Measurements from ENCODE around the gene SLC6A13.
A peak's percentile ranks its signal among the peaks of the same experiment; 100 is the strongest.

Gene SLC6A13

DNA sequence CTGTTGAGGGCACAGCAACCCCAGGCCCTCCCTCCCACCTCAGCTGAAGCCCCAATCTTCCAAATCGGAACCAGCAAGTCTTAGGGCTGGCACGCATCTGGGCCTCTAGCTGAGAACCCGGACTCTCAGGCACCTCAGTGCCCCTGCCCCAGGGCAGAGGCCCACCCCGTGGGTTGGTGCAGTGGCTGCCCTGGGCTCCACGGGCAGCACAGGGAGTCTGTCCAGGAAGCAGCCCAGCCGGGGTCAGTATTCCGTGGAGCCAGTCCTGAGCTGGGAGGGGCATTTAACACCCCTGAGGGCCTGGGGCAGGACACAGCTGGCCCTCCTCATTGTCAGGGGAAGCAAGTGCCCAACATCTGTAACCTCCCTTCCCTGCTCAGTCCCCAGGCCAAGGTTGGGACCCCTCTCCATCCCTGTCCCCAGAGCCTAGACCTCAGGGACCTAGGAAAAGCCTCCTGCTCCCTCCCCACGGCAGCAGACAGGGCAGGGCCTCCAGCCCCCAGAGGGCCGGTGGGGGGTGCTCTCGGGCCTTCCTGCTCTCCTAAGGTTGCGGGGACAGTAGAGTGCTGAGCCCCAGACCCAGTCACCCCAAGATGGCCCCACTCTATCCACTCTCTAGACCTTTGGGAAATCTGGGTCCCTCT lies 85.2 kb downstream of the SLC6A13 start:
- no peaks in the 10 kb centered on the region for H3K36me3 Mint-ChIP-seq (ENCODE audit: low read depth)
- peaks cover 28% of the 10 kb centered on the region for H3K27me3 Mint-ChIP-seq (ENCODE audit: low read depth, poor library complexity)
- DNase-seq = no peak
- peaks cover 80% of the 10 kb centered on the region for H3K4me1 Mint-ChIP-seq
- TF ChIP-seq, protein P1, sequence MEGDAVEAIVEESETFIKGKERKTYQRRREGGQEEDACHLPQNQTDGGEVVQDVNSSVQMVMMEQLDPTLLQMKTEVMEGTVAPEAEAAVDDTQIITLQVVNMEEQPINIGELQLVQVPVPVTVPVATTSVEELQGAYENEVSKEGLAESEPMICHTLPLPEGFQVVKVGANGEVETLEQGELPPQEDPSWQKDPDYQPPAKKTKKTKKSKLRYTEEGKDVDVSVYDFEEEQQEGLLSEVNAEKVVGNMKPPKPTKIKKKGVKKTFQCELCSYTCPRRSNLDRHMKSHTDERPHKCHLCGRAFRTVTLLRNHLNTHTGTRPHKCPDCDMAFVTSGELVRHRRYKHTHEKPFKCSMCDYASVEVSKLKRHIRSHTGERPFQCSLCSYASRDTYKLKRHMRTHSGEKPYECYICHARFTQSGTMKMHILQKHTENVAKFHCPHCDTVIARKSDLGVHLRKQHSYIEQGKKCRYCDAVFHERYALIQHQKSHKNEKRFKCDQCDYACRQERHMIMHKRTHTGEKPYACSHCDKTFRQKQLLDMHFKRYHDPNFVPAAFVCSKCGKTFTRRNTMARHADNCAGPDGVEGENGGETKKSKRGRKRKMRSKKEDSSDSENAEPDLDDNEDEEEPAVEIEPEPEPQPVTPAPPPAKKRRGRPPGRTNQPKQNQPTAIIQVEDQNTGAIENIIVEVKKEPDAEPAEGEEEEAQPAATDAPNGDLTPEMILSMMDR (IDR thresholded peaks at IDR 0.05) = no peak
- no peak overlapping the region for H3K4me3 Mint-ChIP-seq
- no peak overlapping the region for H3K27ac Mint-ChIP-seq
- no peaks in the 10 kb centered on the region for H3K9me3 Mint-ChIP-seq

DNA sequence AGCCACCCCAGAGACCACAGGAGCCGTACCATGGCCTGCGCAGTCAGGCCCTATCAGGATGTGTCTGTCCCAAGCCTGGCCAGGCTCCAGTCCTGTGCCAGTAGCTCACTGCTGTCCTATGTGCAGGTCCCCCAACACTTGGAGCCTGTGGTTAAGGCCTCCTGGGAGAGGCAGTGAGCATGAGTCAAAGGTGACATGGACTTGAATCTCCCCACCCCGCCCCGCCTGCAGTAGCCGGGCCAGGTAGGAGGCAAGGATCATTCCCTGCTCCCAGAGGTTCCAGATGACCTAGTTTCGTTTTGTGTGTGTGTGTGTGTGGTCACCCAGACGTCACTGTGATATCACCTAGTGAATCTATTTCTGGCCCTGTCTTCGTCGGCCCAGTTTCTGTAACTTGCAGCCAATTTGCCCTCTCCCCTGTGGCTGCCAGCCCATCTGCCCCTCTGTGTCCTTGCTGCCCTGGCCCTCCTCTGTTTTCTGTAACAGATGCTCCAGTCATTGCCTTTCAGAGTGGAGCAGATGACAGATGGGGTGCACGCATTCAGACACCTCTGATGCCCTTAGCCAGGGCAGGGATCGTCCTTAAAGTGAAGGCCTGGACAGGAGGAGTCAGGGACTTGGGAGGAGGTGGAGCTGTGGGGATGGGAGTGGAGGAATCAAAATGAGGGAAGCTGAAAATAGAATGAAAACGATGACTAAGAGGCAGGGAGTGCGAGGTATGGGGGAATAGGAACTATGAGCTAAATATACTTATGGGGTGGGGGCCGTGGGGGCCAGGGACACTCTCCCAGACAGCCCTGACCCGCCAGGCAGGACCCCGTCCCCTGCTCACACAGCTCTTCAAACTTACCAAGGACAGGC lies 86.1 kb downstream of the SLC6A13 start:
- no peak for DNase-seq
- H3K27ac Mint-ChIP-seq = peak overlapping the region; percentile 96
- H3K4me1 Mint-ChIP-seq = peaks cover 80% of the 10 kb centered on the region
- peaks cover 31% of the 10 kb centered on the region for H3K27me3 Mint-ChIP-seq (ENCODE audit: low read depth, poor library complexity)
- H3K36me3 Mint-ChIP-seq (ENCODE audit: low read depth) = no peaks in the 10 kb centered on the region
- TF ChIP-seq, protein P1 (IDR thresholded peaks at IDR 0.05) = no peak
- H3K9me3 Mint-ChIP-seq = no peaks in the 10 kb centered on the region
- H3K4me3 Mint-ChIP-seq = no peak overlapping the region

DNA sequence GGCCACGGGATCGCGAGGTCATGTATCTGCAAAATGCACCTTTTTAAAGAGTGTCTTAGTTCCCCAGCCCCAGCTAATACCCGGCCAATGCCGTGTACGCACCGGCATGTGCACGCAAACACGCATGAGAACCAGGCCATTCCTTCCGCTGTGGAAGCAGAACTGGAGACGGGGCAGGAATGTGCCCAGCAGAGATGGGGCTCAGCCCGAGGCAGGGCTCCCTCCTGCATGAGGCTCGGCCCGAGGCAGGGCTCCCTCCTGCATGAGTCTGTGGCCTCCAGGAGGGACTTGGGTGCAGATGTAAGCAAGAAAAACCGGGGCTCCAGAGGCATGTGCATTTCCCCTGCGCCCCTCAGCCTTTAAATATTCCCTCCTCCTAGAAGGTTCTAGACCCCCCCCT lies 86.9 kb downstream of the SLC6A13 start:
- H3K27me3 Mint-ChIP-seq (ENCODE audit: low read depth, poor library complexity) = peaks cover 35% of the 10 kb centered on the region

DNA sequence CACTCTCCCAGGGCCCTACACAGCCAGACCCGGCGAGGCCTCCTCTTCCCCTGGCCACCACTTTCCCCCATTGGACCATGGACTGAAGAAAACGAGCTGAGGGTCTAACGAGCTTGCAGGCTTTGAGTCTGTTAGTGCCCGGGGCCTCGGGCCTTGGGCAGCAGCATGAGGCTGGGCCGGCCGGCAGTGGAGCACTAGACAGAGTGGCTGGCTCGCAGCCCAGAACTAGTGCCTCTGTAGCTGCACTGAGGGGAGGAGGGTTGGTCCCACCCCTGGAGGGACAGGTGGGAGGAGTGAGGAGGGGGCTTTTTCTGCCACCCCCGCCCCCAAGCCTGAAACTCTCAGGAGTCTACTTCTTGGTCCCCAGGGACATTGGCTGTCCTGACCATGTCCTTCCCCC lies 87.4 kb downstream of the SLC6A13 start:
- no peak for DNase-seq
- Mint-ChIP-seq H3K27me3 (ENCODE audit: low read depth, poor library complexity) (peaks cover 35% of the 10 kb centered on the region), H3K4me3 (no peak overlapping the region), H3K9me3 (no peaks in the 10 kb centered on the region), H3K4me1 (peaks cover 86% of the 10 kb centered on the region), H3K36me3 (ENCODE audit: low read depth) (no peaks in the 10 kb centered on the region), H3K27ac (no peak overlapping the region)
- TF ChIP-seq, protein P1 (IDR thresholded peaks at IDR 0.05) = no peak

More for the DNA sequence above, 86.9 kb downstream of the SLC6A13 start:
- TF ChIP-seq, protein P1 (IDR thresholded peaks at IDR 0.05) = no peak
- no peak overlapping the region for H3K4me3 Mint-ChIP-seq
- no peak overlapping the region for H3K27ac Mint-ChIP-seq
- H3K36me3 Mint-ChIP-seq (ENCODE audit: low read depth) = no peaks in the 10 kb centered on the region
- H3K9me3 Mint-ChIP-seq = no peaks in the 10 kb centered on the region
- DNase-seq = no peak
- H3K4me1 Mint-ChIP-seq = peaks cover 85% of the 10 kb centered on the region

DNA sequence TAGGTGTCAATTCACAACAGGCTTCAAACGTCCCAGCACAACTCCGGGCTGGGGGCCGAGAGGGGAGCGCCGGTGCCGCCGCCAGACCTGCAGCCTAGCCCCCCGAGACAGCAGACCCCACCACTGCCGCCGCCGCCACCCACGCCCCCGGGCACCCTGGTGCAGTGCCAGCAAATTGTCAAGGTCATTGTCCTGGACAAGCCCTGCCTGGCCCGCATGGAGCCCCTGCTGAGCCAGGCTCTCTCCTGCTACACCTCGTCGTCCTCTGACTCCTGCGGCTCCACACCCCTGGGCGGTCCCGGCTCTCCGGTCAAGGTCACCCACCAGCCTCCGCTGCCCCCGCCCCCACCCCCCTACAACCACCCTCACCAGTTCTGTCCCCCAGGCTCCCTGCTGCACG lies 88.0 kb downstream of the SLC6A13 start:
- no peaks in the 10 kb centered on the region for H3K9me3 Mint-ChIP-seq
- H3K36me3 Mint-ChIP-seq (ENCODE audit: low read depth) = no peaks in the 10 kb centered on the region
- H3K27ac Mint-ChIP-seq = no peak overlapping the region
- peaks cover 30% of the 10 kb centered on the region for H3K27me3 Mint-ChIP-seq (ENCODE audit: low read depth, poor library complexity)
- TF ChIP-seq, protein P1 (IDR thresholded peaks at IDR 0.05) = no peak
- H3K4me1 Mint-ChIP-seq = peaks cover 86% of the 10 kb centered on the region
- DNase-seq = no peak
- H3K4me3 Mint-ChIP-seq = no peak overlapping the region
